Uterus (tissue), 2 donors: ENCODE results near the gene MEMO1.
"Not testable (repeated sequence)": the region's sequence is repeated elsewhere in the genome, so short reads cannot be mapped to it uniquely, and the experiment has no call there.

Experiments used
- CTCF ChIP-seq, 4 experiments: fragments of 200-600 bp in 2 of 4; fragments of 450-650 bp in 2 of 4; sonication (generic) in 2 of 4; IDR thresholded peaks; one replicate each; pipeline ENCODE4 v1.5.1; 2016 to 2019; ENCODE audit warnings: antibody characterized with exemption in 4 of 4, mild to moderate bottlenecking in 2 of 4, moderate library complexity in 1 of 4
- POLR2A ChIP-seq, 2 donors: fragments of 450-650 bp; IDR thresholded peaks; one replicate each; pipeline ENCODE4 v1.6.1; 2016; ENCODE audit warnings: antibody characterized with exemption in 2 of 2, mild to moderate bottlenecking in 1 of 2, moderate library complexity in 1 of 2

GRCh38 chr2:31897340-31897739, 113.5 kb downstream of the MEMO1 start:
- not testable (repeated sequence) for TF ChIP-seq CTCF, POLR2A (IDR thresholded peaks at IDR 0.05)
